HG03175 (cell line): ENCODE measurements around the gene CUL9.

Experiments
- ATAC-seq: cut with Tn5 transposase; IDR thresholded peaks from one replicate; pipeline ENCODE4 v1.9.1; 2021; ENCODE audit warnings: mild to moderate bottlenecking, moderate library complexity; ENCODE audit not compliant: unreplicated experiment

CUL9 gene

GRCh38 chr6:43172104-43173007 is 9.6 kb upstream of the CUL9 start:
- ATAC-seq: no peak

GRCh38 chr6:43173591-43174262 is 8.3 kb upstream of the CUL9 start:
- ATAC-seq: no peak

- peak; percentile 75 for ATAC-seq
Measured at GRCh38 chr6:43174263-43175112, 7.5 kb upstream of the CUL9 start.

GRCh38 chr6:43175676-43176422 is 6.1 kb upstream of the CUL9 start:
- ATAC-seq: no peak

- ATAC-seq: no peak
Measured at GRCh38 chr6:43176423-43176786, 5.6 kb upstream of the CUL9 start.

- ATAC-seq: no peak
Measured at GRCh38 chr6:43178150-43178549, 3.8 kb upstream of the CUL9 start.

- ATAC-seq: no peak
Measured at GRCh38 chr6:43178951-43179830, 2.8 kb upstream of the CUL9 start.

- ATAC-seq: no peak
Measured at GRCh38 chr6:43180058-43180457, 1.9 kb upstream of the CUL9 start.

- ATAC-seq: no peak
Measured at GRCh38 chr6:43180985-43181384, 1.0 kb upstream of the CUL9 start.

GRCh38 chr6:43181621-43181941 is 415 bp upstream of the CUL9 start:
- ATAC-seq: no peak

GRCh38 chr6:43183441-43183840 is 1.4 kb downstream of the CUL9 start:
- ATAC-seq: no peak

GRCh38 chr6:43184268-43184985 is 2.4 kb downstream of the CUL9 start:
- no peak for ATAC-seq

GRCh38 chr6:43185391-43185985 is 3.5 kb downstream of the CUL9 start:
- ATAC-seq: no peak

GRCh38 chr6:43186019-43186418 is 4.0 kb downstream of the CUL9 start:
- no peak for ATAC-seq

GRCh38 chr6:43186706-43187105 is 4.7 kb downstream of the CUL9 start:
- ATAC-seq: no peak

- no peak for ATAC-seq
Measured at GRCh38 chr6:43187821-43188220, 5.8 kb downstream of the CUL9 start.

- ATAC-seq: no peak
Measured at GRCh38 chr6:43188426-43188825, 6.4 kb downstream of the CUL9 start.

- ATAC-seq: no peak
Measured at GRCh38 chr6:43189776-43190304, 7.8 kb downstream of the CUL9 start.

- no peak for ATAC-seq
Measured at GRCh38 chr6:43192911-43193310, 10.9 kb downstream of the CUL9 start.
